Smooth muscle cell (in vitro differentiated cells): ENCODE measurements around the gene XPO5. TPM values are rescaled to one million over a fixed set of nuclear protein-coding genes. Genes with fewer than 3 reads are reported as not detected.
"Not testable (repeated sequence)": the region's sequence is repeated elsewhere in the genome, so short reads cannot be mapped to it uniquely, and the experiment has no call there.

Experiments used
- DNase-seq: peaks from one replicate; lab custom pipeline; 2025; ENCODE audit not compliant: unreplicated experiment; lab: John Stamatoyannopoulos, UW
- H2AFZ ChIP-seq: fragments of 200-600 bp; sonication (generic); 2 replicates; pipeline ENCODE4 v1.6.0; 2016; ENCODE audit warnings: antibody characterized with exemption, low read depth, mild to moderate bottlenecking
- H3F3A ChIP-seq: fragments of 200-600 bp; sonication (generic); 2 replicates; pipeline ENCODE4 v1.6.0; 2017; ENCODE audit warnings: antibody characterized with exemption, low read depth
- H3K27ac ChIP-seq: fragments of 200-600 bp; sonication (generic); 2 replicates; pipeline ENCODE4 v1.5.1; 2016; ENCODE audit warnings: low read depth, mild to moderate bottlenecking
- H3K27me3 ChIP-seq: fragments of 200-600 bp; sonication (generic); 2 replicates; pipeline ENCODE4 v1.6.1; 2016; ENCODE audit warnings: low read depth, mild to moderate bottlenecking
- H3K36me3 ChIP-seq: fragments of 200-600 bp; sonication (generic); 2 replicates; pipeline ENCODE4 v1.5.1; 2016; ENCODE audit warnings: low read depth
- H3K4me1 ChIP-seq: fragments of 200-600 bp; sonication (generic); 2 replicates; pipeline ENCODE4 v1.5.1; 2016; ENCODE audit warnings: low read depth
- H3K4me2 ChIP-seq: fragments of 200-600 bp; sonication (generic); 2 replicates; pipeline ENCODE4 v1.6.0; 2016; ENCODE audit warnings: mild to moderate bottlenecking
- H3K4me3 ChIP-seq: fragments of 200-600 bp; sonication (generic); 2 replicates; pipeline ENCODE4 v1.5.1; 2016; ENCODE audit warnings: mild to moderate bottlenecking
- H3K79me2 ChIP-seq: fragments of 200-600 bp; sonication (generic); 2 replicates; pipeline ENCODE4 v1.6.0; 2016; ENCODE audit warnings: low read depth, mild to moderate bottlenecking
- H3K9ac ChIP-seq: fragments of 200-600 bp; sonication (generic); 2 replicates; pipeline ENCODE4 v1.6.0; 2016; ENCODE audit warnings: low read depth
- H3K9me3 ChIP-seq: fragments of 200-600 bp; sonication (generic); replicated peaks from 2 replicates; pipeline ENCODE4 v1.5.1; 2016; ENCODE audit warnings: low read depth
- H4K20me1 ChIP-seq: fragments of 200-600 bp; sonication (generic); 2 replicates; pipeline ENCODE4 v1.6.0; 2016; ENCODE audit warnings: low read depth
- CTCF ChIP-seq: fragments of 200-600 bp; sonication (generic); IDR thresholded peaks from 2 replicates; pipeline ENCODE4 v1.5.1; 2017; ENCODE audit warnings: borderline replicate concordance, mild to moderate bottlenecking, antibody characterized with exemption; ENCODE audit not compliant: insufficient read depth, poor library complexity, severe bottlenecking
- whole genome bisulfite sequencing: methylation state at CpG from one replicate; pipeline ENCODE4 v1.1.7; 2016; ENCODE audit warnings: low lambda C conversion rate; 5-methylcytosine and 5-hydroxymethylcytosine counted together
- polyA plus RNA-seq: library from polyadenylated mRNA; unstranded; fragments of >200 nt; fragmentation: Nextera tagmentation; extraction: Ambion mirVana; gene quantifications from 2 replicates; pipeline ENCODE4 v1.2.1, GENCODE V29; 2016
- total RNA-seq: library from RNA; depleted of rRNA; stranded (reverse); fragments of >200 nt; gene quantifications from 2 replicates; pipeline ENCODE4 v1.2.3, GENCODE V29; 2014

XPO5 gene
- total and polyA plus RNA-seq, 2 experiments from 2014 or later = 11.7 to 31.9 TPM

GRCh38 chr6:43593938-43594337 lies 18.1 kb upstream of the XPO5 start:
- Histone ChIP-seq H3K4me1 (no peaks in the 10 kb centered on the region), H3K9me3 (no peaks in the 10 kb centered on the region), H3F3A (no peaks in the 10 kb centered on the region), H3K36me3 (no peaks in the 10 kb centered on the region), H3K4me3 (no peak overlapping the region), H4K20me1 (no peaks in the 10 kb centered on the region), H3K27me3 (no peaks in the 10 kb centered on the region), H3K4me2 (no peak overlapping the region), H3K79me2 (peaks cover 5% of the 10 kb centered on the region), H2AFZ (no peak overlapping the region), H3K27ac (no peak overlapping the region), H3K9ac (no peak overlapping the region)
- whole genome bisulfite sequencing = 45% methylated on average over 1 of the region's 1 CpG
- no peak for TF ChIP-seq CTCF
- DNase-seq = no peak

DNA sequence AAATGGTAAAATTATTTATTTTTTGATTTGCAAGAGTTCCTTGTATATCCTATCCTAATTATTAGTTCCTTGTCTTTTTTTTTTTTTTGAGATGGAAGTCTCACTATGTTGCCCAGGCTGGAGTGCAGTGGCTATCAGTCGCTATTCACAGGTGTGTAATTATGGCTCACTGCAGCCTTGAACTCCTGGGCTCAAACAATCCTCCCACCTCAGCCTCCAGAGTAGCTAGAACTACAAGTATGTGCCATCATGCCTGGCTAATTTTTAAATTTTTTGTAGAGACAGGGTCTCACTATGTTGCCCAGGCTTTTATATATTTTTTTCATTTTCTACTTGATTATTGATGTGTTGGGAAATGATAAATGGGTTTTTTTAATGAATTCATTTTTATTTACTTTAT lies 13.7 kb upstream of the XPO5 start:
- peaks cover 11% of the 10 kb centered on the region for H3K36me3 ChIP-seq
- not testable (repeated sequence) for H3F3A ChIP-seq, H2AFZ ChIP-seq, H3K79me2 ChIP-seq, H3K4me3 ChIP-seq, H3K27me3 ChIP-seq, H3K4me1 ChIP-seq, H4K20me1 ChIP-seq, DNase-seq, H3K27ac ChIP-seq, H3K9me3 ChIP-seq, H3K9ac ChIP-seq, H3K4me2 ChIP-seq
- WGBS = 100% methylated on average over 1 of the region's 1 CpG

- Histone ChIP-seq H4K20me1 (no peaks in the 10 kb centered on the region), H3K4me1 (no peaks in the 10 kb centered on the region), H3K79me2 (no peaks in the 10 kb centered on the region), H3K4me3 (no peak overlapping the region), H3K4me2 (no peak overlapping the region), H3F3A (no peaks in the 10 kb centered on the region), H3K27ac (no peak overlapping the region), H3K36me3 (peaks cover 16% of the 10 kb centered on the region), H3K27me3 (no peaks in the 10 kb centered on the region), H2AFZ (no peak overlapping the region), H3K9me3 (no peaks in the 10 kb centered on the region), H3K9ac (no peak overlapping the region)
- no peak for TF ChIP-seq CTCF
- WGBS = 100% methylated on average over 5 of the region's 5 CpGs
- no peak for DNase-seq
Observed at GRCh38 chr6:43588194-43588593, 12.4 kb upstream of the XPO5 start.

GRCh38 chr6:43584892-43585570 lies 9.2 kb upstream of the XPO5 start:
- no peak overlapping the region for H3K4me2 ChIP-seq
- H4K20me1 ChIP-seq = peaks cover 9% of the 10 kb centered on the region
- H3K9me3 ChIP-seq = no peaks in the 10 kb centered on the region
- no peak for TF ChIP-seq CTCF
- H3K36me3 ChIP-seq = peaks cover 16% of the 10 kb centered on the region
- H3K27ac ChIP-seq = no peak overlapping the region
- no peaks in the 10 kb centered on the region for H3K4me1 ChIP-seq
- no peak for DNase-seq
- no peaks in the 10 kb centered on the region for H3K27me3 ChIP-seq
- peaks cover 5% of the 10 kb centered on the region for H3K79me2 ChIP-seq
- 89% methylated on average over 7 of the region's 7 CpGs for WGBS
- H3K9ac ChIP-seq = no peak overlapping the region
- no peak overlapping the region for H3K4me3 ChIP-seq
- no peak overlapping the region for H2AFZ ChIP-seq
- H3F3A ChIP-seq = no peaks in the 10 kb centered on the region
